ENCODE results near the gene PPP1R37. TPM values are rescaled to one million over a fixed set of nuclear protein-coding genes. Genes with fewer than 3 reads are reported as not detected.

The PPP1R37 gene
- total and polyA plus RNA-seq, 2 of the 13 experiments (the other 11 are each of a cell fraction or from before 2014, with no cell fraction given) = 9.0 to 14.3 TPM

GRCh38 chr19:45173816-45174215 is 80.8 kb downstream of the PPP1R37 start:
- BruUV-seq (replicated peaks) = no TSS peak
- H3K9me3 ChIP-seq (ENCODE audit: low read length) = no peaks in the 10 kb centered on the region
- peaks cover 2% of the 10 kb centered on the region for H3K79me2 ChIP-seq (ENCODE audit: insufficient read depth, low read length)
- TF ChIP-seq ZBTB38 (CRISPR knock-in tag; IDR thresholded peaks at IDR 0.05) (peak; percentile 23; the same call in 1 of the 2 replicates), SUZ12 (IDR thresholded peaks at IDR 0.05; ENCODE audit: low read depth, low read length) (no peak), ZNF850 (CRISPR knock-in tag; conservative IDR thresholded peaks at IDR 0.05) (no peak), ZNF687 (CRISPR knock-in tag; IDR thresholded peaks at IDR 0.05) (0 out of 2 replicates have a peak, but pooled peaks have one; percentile 12)
- in situ Hi-C loops (cut with HindIII; ENCODE audit: extremely low pct_ligation_motif_present, low pct_unique_long_range_greater_than_20kb) = no loop called here
- H4K20me1 ChIP-seq (ENCODE audit: insufficient read depth, low read length) = no peaks in the 10 kb centered on the region
- H3K4me1 ChIP-seq (ENCODE audit: insufficient read depth, low read length) = peaks cover 71% of the 10 kb centered on the region
- FAIRE-seq (no peak), DNase-seq (ENCODE audit: low spot score) (no peak), ATAC-seq (no peak)
- peak overlapping the region; percentile 43; the same call in 1 of the 2 replicates for H3K4me2 ChIP-seq (ENCODE audit: low read depth, low read length)
- 63% methylated on average over 11 of the region's 12 CpGs for WGBS (ENCODE audit: low lambda C conversion rate)
- no peak overlapping the region; a peak in 2 of 6 replicates for H3K4me3 ChIP-seq (replicated peaks in 1 of 3; ENCODE audit: insufficient read depth in 1 of 3, low read depth in 2 of 3, low read length in 3 of 3)
- H3K27ac ChIP-seq (ENCODE audit: extremely low read length, insufficient read depth, low read length) = no peak overlapping the region
- POLR2A ChIA-PET = interaction anchor here (1.4 kb wide), 1 partner anchor 9 kb away, joined by 3 read pairs; no protein-coding TSS in a partner anchor
- H3K36me3 ChIP-seq (replicated peaks in 1 of 2; ENCODE audit: control insufficient read depth in 1 of 2, insufficient read depth in 2 of 2, low read length in 2 of 2) = no peaks in the 10 kb centered on the region
- H3K9ac ChIP-seq (ENCODE audit: insufficient read depth, low read depth, low read length) = peak overlapping the region; percentile 13; the same call in 1 of the 2 replicates
- H3K27me3 ChIP-seq (ENCODE audit: control insufficient read depth in 1 of 2, insufficient read depth in 2 of 2, low read length in 2 of 2) = no peaks in the 10 kb centered on the region; a peak in 1 of 5 replicates
- no peak overlapping the region for H2AFZ ChIP-seq (ENCODE audit: low read length)
- intact Hi-C loops (cut with micrococcal nuclease; ENCODE audit: unreplicated experiment) = no loop called here
- CTCF ChIA-PET (ENCODE audit: low intra/inter-chr PET ratio, low total read pairs) = no interaction called here

All from HepG2 (cell line).